Measurements from ENCODE around the gene MTUS2.

GRCh38 chr13:29384466-29384865, 564.3 kb downstream of the MTUS2 start:
- TF ChIP-seq CTCF (IDR thresholded peaks at IDR 0.05; ENCODE audit: insufficient read depth, low read length, poor library complexity, severe bottlenecking): no peak
- TF ChIP-seq EZH2phosphoT487 (conservative IDR thresholded peaks at IDR 0.05; ENCODE audit: low read length): no peak

All from SU-DHL-6 (cell line).